ENCODE results near the gene TJP2.

The TJP2 gene

DNA sequence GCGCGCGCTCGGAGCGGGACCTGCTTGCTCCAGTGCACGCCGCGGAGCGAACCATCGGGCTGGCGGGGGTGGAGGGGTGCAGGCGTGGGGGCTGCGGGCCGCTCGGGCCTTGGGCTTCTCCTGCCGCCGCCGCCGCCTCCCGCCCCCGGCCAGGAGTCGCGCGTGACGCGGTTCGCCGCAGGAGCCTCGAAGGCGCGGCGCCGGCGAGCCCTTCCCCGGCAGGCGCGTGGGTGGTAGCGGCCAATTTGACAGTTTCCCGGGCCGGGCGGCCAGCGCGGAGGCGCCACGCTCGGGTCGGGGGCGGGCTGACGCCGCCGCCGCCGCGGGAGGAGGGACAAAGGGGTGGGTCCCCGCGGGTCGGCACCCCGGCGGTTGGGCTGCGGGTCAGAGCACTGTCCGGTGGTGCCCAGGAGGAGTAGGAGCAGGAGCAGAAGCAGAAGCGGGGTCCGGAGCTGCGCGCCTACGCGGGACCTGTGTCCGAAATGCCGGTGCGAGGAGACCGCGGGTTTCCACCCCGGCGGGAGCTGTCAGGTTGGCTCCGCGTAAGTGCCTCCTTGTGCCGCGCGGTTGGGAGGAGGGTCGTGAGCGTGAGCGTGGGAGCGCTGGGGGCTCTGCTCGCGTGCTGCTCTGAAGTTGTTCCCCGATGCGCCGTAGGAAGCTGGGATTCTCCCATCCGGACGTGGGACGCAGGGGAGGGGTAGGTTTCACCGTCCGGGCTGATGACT, at the start of gene TJP2:
Gene TJP2 (plus strand): TSS at position 387 of the 725 bp plus-strand sequence. CDS start 96 bp downstream, at position 483.
- peak; percentile 66 for DNase-seq
- in situ Hi-C loops (cut with HindIII; ENCODE audit: low pct_ligation_motif_present, low pct_unique_long_range_greater_than_20kb, low sequenced_read_pairs) = no loop called here

DNA sequence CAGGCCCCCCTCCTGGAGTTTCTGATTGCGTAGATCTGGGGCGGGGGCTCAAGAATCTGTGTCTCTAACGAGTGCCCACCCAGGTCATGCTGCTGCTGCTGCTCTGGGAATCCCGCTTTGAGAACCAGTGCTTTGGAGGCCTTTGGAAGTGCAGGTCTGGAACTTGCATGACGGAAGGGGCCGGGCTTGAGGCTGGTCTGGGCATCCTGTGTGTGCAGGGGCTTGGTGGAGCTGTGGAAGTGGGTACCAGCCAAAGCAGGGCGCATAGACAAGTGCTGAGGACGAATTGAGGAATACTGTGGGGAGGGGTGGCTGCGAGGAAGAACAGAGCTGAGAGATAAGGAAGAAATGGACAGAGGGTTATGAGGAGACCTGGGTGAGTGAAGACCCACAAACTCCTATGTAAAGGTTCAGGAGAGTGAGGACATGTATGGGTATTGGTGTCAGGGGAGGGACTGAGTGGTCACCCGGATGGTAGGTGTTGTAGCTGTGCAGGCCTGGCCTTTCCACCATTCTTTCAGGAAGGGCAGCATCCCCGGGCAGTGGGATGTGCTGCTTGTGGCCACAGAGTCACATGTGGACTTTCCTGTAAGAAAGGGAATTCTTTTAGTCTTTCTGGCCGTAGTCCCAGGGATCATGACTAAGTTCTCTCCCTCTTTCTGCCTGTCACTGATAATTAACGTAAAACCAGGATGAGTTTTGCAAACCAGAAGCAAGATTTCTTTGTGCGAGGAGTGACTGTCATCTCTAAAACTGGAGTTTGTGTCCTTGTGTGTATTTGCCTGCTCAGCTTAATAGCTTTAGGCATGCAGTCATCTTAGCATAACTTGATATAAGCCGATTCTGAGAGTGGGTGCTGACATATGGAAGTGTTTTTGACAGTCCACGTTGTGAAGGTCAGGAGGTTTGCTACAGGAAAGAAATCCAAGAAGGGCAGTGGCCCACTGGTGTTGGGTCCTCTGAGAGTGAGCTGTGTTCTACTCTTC, 43.3 kb upstream of the TJP2 start:
- in situ Hi-C loops (cut with HindIII; ENCODE audit: low pct_ligation_motif_present, low pct_unique_long_range_greater_than_20kb, low sequenced_read_pairs) = no loop called here
- DNase-seq = peak; percentile 74

DNA sequence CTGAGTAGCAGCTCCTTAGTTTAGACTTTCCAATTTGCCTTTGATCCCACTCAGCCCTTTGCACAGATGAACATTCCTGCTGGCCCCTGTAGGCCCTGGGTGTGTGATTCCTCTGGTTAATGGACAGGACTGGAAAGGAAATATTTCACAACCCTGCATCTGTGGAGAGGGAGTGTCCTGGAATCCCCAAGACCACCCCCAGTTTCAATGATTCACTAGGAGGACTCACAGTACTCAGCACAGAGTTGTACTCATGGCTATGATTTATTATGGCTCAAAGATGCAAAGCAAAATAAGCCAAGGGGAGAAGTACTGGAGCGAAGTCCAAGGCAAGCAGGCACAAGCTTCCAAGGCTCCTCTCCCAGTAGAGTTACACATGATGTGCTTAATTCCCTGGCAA, 42.4 kb upstream of the TJP2 start:
- DNase-seq = peak; percentile 92
- in situ Hi-C loops (cut with HindIII; ENCODE audit: low pct_ligation_motif_present, low pct_unique_long_range_greater_than_20kb, low sequenced_read_pairs) = no loop called here

DNA sequence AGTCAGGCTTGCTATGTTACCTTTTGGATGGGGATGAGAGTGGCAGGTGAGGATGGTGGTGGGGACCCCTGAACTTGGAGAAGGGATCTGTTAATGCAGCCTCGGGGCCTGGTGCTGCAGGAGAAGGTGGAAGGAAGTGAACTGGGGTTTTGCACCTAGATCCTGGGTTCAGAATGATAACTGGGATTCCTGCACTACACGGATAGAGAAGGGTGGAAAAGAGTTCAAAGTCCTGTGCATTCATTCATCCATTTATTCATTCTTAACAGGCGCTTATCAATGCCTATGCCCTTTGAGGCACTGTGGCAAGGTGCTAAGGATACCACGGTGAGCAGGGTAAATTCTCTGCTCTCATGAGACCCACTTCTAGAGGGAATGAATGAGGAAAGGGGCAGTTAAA, 41.7 kb upstream of the TJP2 start:
- DNase-seq = no peak
- in situ Hi-C loops (cut with HindIII; ENCODE audit: low pct_ligation_motif_present, low pct_unique_long_range_greater_than_20kb, low sequenced_read_pairs) = no loop called here

DNA sequence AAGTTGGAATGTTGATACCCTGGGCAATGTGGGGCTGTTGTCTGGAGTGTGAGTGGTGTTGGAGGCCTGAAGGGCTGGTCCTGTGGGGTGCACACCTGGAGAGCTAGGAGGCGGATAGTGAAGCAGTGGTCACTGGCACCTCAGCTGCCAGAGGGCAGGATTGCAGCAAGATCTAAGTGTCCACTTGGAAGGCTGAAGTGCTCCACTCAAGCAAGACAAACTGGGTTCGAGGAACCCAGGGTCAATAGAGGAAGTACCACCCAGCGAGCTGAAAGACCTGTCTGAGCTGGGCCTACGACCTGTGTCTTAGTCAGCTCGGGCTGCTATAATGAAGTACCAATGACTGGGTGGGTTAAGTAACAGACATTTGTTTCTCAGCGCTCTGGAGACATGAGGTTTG, 39.7 kb upstream of the TJP2 start:
- DNase-seq = no peak
- in situ Hi-C loops (cut with HindIII; ENCODE audit: low pct_ligation_motif_present, low pct_unique_long_range_greater_than_20kb, low sequenced_read_pairs) = no loop called here

GRCh38 chr9:69136185-69136584, 37.9 kb upstream of the TJP2 start:
- in situ Hi-C loops (cut with HindIII; ENCODE audit: low pct_ligation_motif_present, low pct_unique_long_range_greater_than_20kb, low sequenced_read_pairs) = no loop called here
- no peak for DNase-seq

- no peak for DNase-seq
- in situ Hi-C loops (cut with HindIII; ENCODE audit: low pct_ligation_motif_present, low pct_unique_long_range_greater_than_20kb, low sequenced_read_pairs) = no loop called here
These were observed 37.3 kb upstream of the TJP2 start for GRCh38 chr9:69136779-69137178.

GRCh38 chr9:69137311-69137710, 36.8 kb upstream of the TJP2 start:
- DNase-seq = no peak
- in situ Hi-C loops (cut with HindIII; ENCODE audit: low pct_ligation_motif_present, low pct_unique_long_range_greater_than_20kb, low sequenced_read_pairs) = no loop called here

GRCh38 chr9:69139596-69139995, 34.5 kb upstream of the TJP2 start:
- in situ Hi-C loops (cut with HindIII; ENCODE audit: low pct_ligation_motif_present, low pct_unique_long_range_greater_than_20kb, low sequenced_read_pairs) = no loop called here

GRCh38 chr9:69140123-69140735, 33.8 kb upstream of the TJP2 start:
- in situ Hi-C loops (cut with HindIII; ENCODE audit: low pct_ligation_motif_present, low pct_unique_long_range_greater_than_20kb, low sequenced_read_pairs) = no loop called here
- no peak for DNase-seq

More at GRCh38 chr9:69139596-69139995, 34.5 kb upstream of the TJP2 start:
- no peak for DNase-seq

DNA sequence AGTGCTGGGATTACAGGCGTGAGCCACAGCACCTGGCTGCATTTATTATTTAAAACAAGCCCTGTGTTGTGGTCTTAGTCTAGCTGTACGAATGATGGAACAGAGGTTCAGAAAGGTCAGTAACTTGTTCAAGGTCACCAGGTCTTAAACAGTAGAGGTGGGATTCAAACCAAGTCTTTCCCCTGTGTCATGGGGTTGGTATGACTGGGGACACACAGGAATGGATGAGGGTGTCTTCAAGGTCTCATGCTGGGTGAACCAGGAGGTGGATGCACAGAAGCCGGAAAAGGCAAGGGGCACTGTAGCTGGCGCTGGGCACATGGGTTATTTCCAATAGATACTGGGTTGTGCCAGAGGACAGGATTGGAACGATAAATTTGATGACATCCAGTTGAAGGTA, 32.2 kb upstream of the TJP2 start:
- DNase-seq = no peak
- in situ Hi-C loops (cut with HindIII; ENCODE audit: low pct_ligation_motif_present, low pct_unique_long_range_greater_than_20kb, low sequenced_read_pairs) = no loop called here

DNA sequence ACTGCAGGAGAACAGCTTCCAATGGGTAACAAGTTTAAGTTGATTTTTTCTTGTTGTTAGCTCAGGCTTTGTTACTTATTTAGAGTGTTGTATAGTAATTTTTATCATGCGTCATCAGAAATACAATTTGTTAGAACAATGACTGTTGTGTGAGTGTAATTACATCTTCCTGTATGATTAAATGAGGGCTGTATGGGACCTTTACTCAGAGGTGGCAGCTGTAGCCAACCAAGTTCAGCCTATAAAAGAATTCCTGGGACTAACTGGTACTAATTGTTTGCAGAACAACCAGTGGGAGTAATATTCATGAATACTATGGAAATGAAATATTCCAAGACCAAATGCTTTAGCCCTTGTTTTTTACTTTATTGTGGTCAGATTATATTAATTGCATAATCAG, 30.8 kb upstream of the TJP2 start:
- DNase-seq = no peak
- in situ Hi-C loops (cut with HindIII; ENCODE audit: low pct_ligation_motif_present, low pct_unique_long_range_greater_than_20kb, low sequenced_read_pairs) = no loop called here

DNA sequence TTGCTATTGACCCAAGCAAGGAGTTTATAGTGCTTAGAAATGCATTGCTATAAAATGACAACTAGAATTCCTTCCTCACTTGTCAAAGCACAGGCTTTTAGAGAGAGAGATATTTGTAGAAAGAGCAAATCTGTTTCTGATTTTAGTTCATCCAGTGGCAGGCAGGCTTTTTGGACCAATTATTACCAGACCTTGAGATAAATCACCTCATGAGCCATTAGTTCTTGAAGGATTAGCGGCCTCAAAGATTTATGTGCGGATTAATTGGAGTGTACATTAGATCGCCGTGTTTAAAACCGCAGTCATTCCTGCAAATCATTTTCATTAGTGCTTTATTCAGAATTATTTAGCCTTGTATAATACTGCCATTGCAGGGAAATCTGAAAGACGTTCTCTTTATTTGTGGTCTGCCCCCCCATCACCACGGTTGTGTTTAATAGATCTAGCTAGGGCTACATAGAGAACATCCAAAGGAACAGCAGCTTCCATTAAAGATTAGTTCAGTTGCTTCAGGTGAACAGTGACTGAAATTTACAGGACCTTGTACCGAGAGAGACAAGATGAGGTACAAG, 28.8 kb upstream of the TJP2 start:
- in situ Hi-C loops (cut with HindIII; ENCODE audit: low pct_ligation_motif_present, low pct_unique_long_range_greater_than_20kb, low sequenced_read_pairs) = no loop called here
- DNase-seq = no peak

DNA sequence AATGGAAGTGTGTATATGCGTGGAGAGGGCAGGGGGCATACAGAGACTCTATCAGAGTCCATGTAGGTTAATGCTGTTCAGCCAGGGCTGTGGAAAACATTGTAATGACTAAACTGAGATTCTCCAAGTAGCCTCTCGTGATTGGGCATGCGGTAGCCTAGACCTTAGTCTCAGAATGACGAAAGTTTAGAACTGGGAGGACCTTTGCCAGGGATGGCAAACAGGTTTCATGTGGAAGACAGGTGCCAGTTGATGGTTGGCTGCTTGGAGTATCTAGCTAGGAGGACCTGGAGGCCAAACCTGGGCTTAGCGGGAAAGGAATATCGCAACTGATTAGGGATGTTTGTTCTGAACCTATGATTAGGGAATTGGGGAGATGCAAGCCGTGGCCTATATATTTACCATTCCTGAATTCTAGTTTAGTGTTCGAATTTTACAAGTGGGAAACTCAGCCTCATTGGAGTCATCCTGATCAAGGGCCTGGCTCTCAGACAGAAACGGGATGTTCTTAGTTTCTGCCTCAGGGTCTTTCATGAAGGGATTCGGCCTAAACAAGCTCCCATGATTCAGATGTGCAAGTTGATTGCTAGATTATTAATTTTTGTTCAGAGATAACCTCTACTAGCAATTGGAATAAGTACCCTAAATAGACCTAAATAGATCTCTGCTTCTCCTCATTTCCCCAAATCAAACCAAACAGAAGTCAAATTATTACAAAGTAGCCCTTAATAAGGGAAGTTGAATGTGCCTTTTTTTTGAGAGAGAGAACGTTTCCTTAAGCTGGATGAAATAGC, 26.8 kb upstream of the TJP2 start:
- DNase-seq = no peak
- in situ Hi-C loops (cut with HindIII; ENCODE audit: low pct_ligation_motif_present, low pct_unique_long_range_greater_than_20kb, low sequenced_read_pairs) = no loop called here

DNA sequence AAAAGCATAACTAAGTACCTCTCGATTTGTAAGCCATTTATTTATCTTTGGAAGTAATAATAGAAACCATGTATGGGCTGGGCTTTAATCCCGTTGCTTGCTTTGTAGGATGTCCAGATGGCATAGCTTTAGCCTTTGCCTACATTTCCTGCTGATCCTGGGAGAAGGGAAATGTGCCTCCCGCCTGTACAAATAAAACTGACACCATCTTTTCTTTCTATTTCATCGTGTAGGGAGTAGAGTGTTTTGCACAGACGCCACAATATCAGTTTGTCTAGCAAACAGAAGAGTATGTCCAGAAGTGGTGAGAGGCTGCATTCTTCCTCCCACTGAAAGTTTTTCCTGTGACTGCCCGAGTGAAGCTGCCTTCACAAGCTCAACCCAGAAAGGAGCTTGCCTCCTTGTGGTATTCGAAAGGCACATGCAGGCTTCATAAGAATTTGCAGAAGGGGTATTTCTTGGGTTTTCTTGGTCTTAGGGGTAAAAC, 24.7 kb upstream of the TJP2 start:
- no peak for DNase-seq
- in situ Hi-C loops (cut with HindIII; ENCODE audit: low pct_ligation_motif_present, low pct_unique_long_range_greater_than_20kb, low sequenced_read_pairs) = no loop called here

GRCh38 chr9:69151506-69151905, 22.6 kb upstream of the TJP2 start:
- no peak for DNase-seq
- in situ Hi-C loops (cut with HindIII; ENCODE audit: low pct_ligation_motif_present, low pct_unique_long_range_greater_than_20kb, low sequenced_read_pairs) = no loop called here

GRCh38 chr9:69153707-69154521, 20.2 kb upstream of the TJP2 start:
- in situ Hi-C loops (cut with HindIII; ENCODE audit: low pct_ligation_motif_present, low pct_unique_long_range_greater_than_20kb, low sequenced_read_pairs) = no loop called here
- no peak for DNase-seq
